Mesendoderm (in vitro differentiated cells): Measurements from ENCODE around the gene CCNYL1.

ENCODE experiments used
- DNase-seq: peaks from one replicate; pipeline ENCODE4 v3.0.0; 2013
- H2AK5ac ChIP-seq: 2 replicates; pipeline ENCODE4 v1.6.1; 2013; ENCODE audit warnings: low read length, inconsistent platforms
- H2BK120ac ChIP-seq: 2 replicates; pipeline ENCODE4 v1.6.1; 2013; ENCODE audit warnings: low read depth, mild to moderate bottlenecking, low read length, moderate library complexity, mixed read lengths
- H2BK15ac ChIP-seq: replicated peaks from 2 replicates; pipeline ENCODE4 v1.6.1; 2013; ENCODE audit warnings: low read depth, mild to moderate bottlenecking, moderate library complexity
- H2BK5ac ChIP-seq: 2 replicates; pipeline ENCODE4 v1.6.1; 2013; ENCODE audit warnings: low read length, inconsistent platforms
- H3K18ac ChIP-seq: 2 replicates; pipeline ENCODE4 v1.6.1; 2013; ENCODE audit warnings: mild to moderate bottlenecking, low read length, mixed read lengths
- H3K23ac ChIP-seq: one replicate; pipeline ENCODE4 v1.6.1; 2013; ENCODE audit warnings: low read length
- H3K27ac ChIP-seq: 2 replicates; pipeline ENCODE4 v1.5.1; 2013; ENCODE audit warnings: low read depth, mild to moderate bottlenecking, inconsistent platforms, low read length, moderate library complexity
- H3K27me3 ChIP-seq: 2 replicates; pipeline ENCODE4 v1.6.1; 2013; ENCODE audit warnings: low read length, control low read depth, mild to moderate bottlenecking, inconsistent platforms; ENCODE audit not compliant: insufficient read depth, poor library complexity
- H3K36me3 ChIP-seq: 2 replicates; pipeline ENCODE4 v1.6.1; 2013; ENCODE audit warnings: low read length, inconsistent platforms; ENCODE audit not compliant: control insufficient read depth, insufficient read depth
- H3K4ac ChIP-seq: one replicate; pipeline ENCODE4 v1.6.1; 2013; ENCODE audit warnings: low read depth, mild to moderate bottlenecking, low read length, moderate library complexity
- H3K4me1 ChIP-seq: 2 replicates; pipeline ENCODE4 v1.6.1; 2013; ENCODE audit warnings: low read depth, low read length, inconsistent platforms; ENCODE audit not compliant: control insufficient read depth
- H3K4me2 ChIP-seq: 2 replicates; pipeline ENCODE4 v1.6.1; 2013; ENCODE audit warnings: low read length
- H3K4me3 ChIP-seq: 2 replicates; pipeline ENCODE4 v1.5.1; 2013; ENCODE audit warnings: mild to moderate bottlenecking, low read length
- H3K56ac ChIP-seq: one replicate; pipeline ENCODE4 v1.6.1; 2013; ENCODE audit warnings: low read length
- H3K79me1 ChIP-seq: 2 replicates; pipeline ENCODE4 v1.6.1; 2013; ENCODE audit warnings: low read length, inconsistent platforms
- H3K79me2 ChIP-seq: 2 replicates; pipeline ENCODE4 v1.6.1; 2013; ENCODE audit warnings: mild to moderate bottlenecking, low read length; ENCODE audit not compliant: control insufficient read depth, insufficient read depth
- H3K9ac ChIP-seq: 2 replicates; pipeline ENCODE4 v1.6.1; 2013; ENCODE audit warnings: low read length, inconsistent platforms
- H4K5ac ChIP-seq: one replicate; pipeline ENCODE4 v1.6.1; 2013; ENCODE audit warnings: low read length
- H4K8ac ChIP-seq: one replicate; pipeline ENCODE4 v1.6.1; 2013; ENCODE audit warnings: low read depth, mild to moderate bottlenecking, control low read depth, low read length, moderate library complexity
- WGBS: extraction: QIAGEN DNeasy Blood & Tissue Kit; methylation state at CpG from one replicate; pipeline ENCODE4 v1.1.7; 2013; ENCODE audit warnings: low lambda C conversion rate, missing lambda C conversion rate; ENCODE audit not compliant: insufficient coverage; ENCODE audit errors: extremely low coverage; 5-methylcytosine and 5-hydroxymethylcytosine counted together

Gene CCNYL1

DNA sequence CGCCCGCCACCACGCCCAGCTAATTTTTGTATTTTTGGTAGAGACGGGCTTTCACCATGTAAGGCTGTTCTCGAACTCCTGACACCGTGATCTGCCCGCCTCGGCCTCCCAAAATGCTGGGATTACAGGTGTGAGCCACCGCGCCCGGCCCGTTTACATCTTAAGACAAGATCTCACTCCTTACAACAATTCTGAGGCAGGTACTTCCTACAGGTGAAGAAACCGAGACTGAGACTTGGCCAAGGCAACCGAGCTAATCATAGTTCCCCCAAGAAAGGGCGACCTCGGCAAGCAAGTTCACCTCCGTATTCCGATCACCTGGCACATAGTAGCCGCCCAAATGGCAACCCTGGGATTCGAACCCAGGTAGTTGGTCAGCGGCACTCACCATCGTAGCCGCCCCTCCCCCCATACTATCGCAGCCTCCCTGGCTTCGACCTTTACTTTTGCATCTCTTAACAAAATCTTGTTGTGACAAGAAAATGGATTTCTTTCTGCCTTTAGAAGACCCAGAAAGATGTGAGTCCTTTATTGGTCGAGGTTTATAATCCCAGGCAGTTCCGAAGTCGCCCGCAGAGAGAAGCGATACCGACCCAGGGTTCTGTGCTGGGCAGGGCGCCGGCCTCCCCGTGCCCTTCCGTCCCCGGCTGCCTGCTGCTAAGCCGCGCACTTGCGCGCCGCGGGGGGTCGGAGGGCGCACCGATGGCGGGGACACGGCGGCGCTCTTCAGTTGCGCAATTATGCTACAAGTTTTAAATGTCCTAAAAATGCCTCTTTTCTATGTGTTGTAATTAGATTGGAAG is 59.4 kb downstream of the CCNYL1 start:
- Histone ChIP-seq H3K9ac (peak overlapping the region; percentile 11), H3K4ac (no peak overlapping the region), H2BK120ac (no peak overlapping the region), H3K27me3 (no peaks in the 10 kb centered on the region), H3K79me2 (peaks cover 31% of the 10 kb centered on the region), H3K4me2 (peak overlapping the region; percentile 70), H3K23ac (no peak overlapping the region), H4K8ac (no peak overlapping the region), H3K56ac (peak overlapping the region; percentile 67), H4K5ac (no peak overlapping the region), H3K27ac (no peak overlapping the region), H3K18ac (peak overlapping the region; percentile 20), H3K4me1 (peaks cover 8% of the 10 kb centered on the region), H3K79me1 (peaks cover 7% of the 10 kb centered on the region), H3K36me3 (peaks cover 3% of the 10 kb centered on the region), H2BK15ac (no peak overlapping the region), H2AK5ac (no peak overlapping the region), H3K4me3 (peak overlapping the region; percentile 12), H2BK5ac (no peak overlapping the region)
- peak; percentile 38 for DNase-seq
- no CpG with 5 or more reads among the region's 50 CpGs for WGBS

DNA sequence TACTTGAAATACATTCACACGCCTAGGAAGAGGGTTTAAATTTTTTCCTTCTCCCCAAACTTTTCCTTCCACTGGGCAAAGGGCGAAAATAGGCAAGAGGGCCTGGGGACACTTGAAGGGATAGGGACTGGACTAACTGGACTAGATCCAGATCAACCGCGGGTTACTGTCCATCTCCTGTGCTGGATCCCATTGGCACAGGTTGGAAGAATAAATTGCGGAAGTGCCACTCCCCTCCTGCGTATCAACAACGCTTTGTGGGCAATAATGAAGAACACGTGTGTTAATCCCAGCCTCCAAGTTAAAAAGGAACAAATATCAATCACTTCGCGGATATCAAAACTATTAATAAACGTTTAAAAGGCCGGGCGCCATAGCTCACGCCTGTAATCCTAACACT is 60.0 kb downstream of the CCNYL1 start:
- Histone ChIP-seq H3K27ac (no peak overlapping the region), H2BK120ac (no peak overlapping the region), H3K79me2 (peaks cover 28% of the 10 kb centered on the region), H2AK5ac (no peak overlapping the region), H3K36me3 (peaks cover 3% of the 10 kb centered on the region), H3K27me3 (no peaks in the 10 kb centered on the region), H3K56ac (no peak overlapping the region), H3K23ac (no peak overlapping the region), H3K9ac (no peak overlapping the region), H3K4ac (no peak overlapping the region), H2BK5ac (no peak overlapping the region), H4K8ac (no peak overlapping the region), H4K5ac (no peak overlapping the region), H3K4me2 (no peak overlapping the region), H3K18ac (no peak overlapping the region), H2BK15ac (no peak overlapping the region), H3K4me3 (no peak overlapping the region), H3K4me1 (peaks cover 6% of the 10 kb centered on the region), H3K79me1 (peaks cover 5% of the 10 kb centered on the region)
- WGBS = no CpG with 5 or more reads among the region's 14 CpGs
- DNase-seq = no peak

DNA sequence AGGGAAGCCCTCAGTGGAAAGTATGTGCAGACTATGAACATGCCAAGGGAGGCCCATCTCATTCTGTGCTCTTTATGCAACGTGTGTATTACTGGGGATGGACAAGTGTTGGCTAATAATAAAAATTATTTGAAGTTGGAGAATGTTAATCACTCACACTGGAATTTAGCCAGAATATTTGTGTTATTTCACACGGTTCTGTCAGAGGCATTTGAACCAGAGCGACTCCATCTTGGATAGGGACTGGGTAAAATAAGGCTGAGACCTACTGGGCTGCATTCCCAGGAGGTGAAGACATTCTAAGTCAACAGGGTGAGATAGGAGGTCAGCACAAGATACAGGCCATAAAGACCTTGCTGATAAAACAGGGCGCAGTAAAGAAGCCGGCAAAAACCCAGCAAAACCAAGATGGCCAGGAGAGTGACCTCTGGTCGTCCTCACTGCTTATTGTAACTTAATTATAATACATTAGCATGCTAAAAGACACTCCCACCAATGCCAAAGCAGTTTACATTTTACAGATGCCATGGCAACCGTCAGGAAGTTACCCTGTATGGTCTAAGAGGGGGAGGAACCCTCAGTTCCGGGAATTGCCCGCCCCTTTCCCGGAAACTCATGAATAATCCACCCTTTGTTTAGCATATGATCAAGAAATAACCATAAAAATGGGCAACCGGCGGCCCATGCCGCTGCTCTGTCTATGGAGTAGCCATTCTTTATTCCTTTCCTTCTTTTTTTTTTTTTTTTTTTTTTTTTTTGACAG is 60.8 kb downstream of the CCNYL1 start:
- Histone ChIP-seq H2AK5ac (no peak overlapping the region), H3K79me1 (peaks cover 5% of the 10 kb centered on the region), H4K8ac (no peak overlapping the region), H3K27ac (no peak overlapping the region), H3K23ac (no peak overlapping the region), H3K4me3 (no peak overlapping the region), H3K27me3 (no peaks in the 10 kb centered on the region), H3K36me3 (peaks cover 3% of the 10 kb centered on the region), H3K4me1 (peaks cover 5% of the 10 kb centered on the region), H2BK120ac (no peak overlapping the region), H3K56ac (no peak overlapping the region), H3K79me2 (peaks cover 21% of the 10 kb centered on the region), H3K9ac (no peak overlapping the region), H2BK15ac (no peak overlapping the region), H3K18ac (peak overlapping the region; percentile 25), H3K4me2 (no peak overlapping the region), H2BK5ac (no peak overlapping the region), H3K4ac (no peak overlapping the region), H4K5ac (no peak overlapping the region)
- WGBS = no CpG with 5 or more reads among the region's 13 CpGs
- DNase-seq = peak; percentile 84

DNA sequence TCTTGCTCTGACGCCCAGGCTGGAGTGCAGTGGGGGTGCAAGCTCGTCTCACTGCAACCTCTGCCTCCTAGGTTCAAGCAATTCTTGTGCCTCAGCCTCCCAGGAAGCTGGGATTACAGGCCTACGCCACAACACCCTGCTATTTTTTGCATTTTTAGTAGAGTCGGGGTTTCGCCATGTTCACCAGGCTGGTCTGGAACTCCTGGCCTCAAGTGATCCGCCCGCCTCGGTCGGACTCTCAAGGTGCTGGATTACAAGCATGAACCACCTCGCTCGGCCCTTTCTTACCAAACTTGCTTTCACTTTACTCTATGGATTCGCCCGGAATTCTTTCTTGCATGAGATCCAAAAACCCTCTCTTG is 61.4 kb downstream of the CCNYL1 start:
- H3K4me2 ChIP-seq = no peak overlapping the region
- no peak for DNase-seq
- H3K18ac ChIP-seq = peak overlapping the region; percentile 25
- H2BK15ac ChIP-seq = no peak overlapping the region
- H3K79me2 ChIP-seq = peaks cover 16% of the 10 kb centered on the region
- no peak overlapping the region for H3K27ac ChIP-seq
- no peak overlapping the region for H2BK120ac ChIP-seq
- no peak overlapping the region for H4K5ac ChIP-seq
- no peaks in the 10 kb centered on the region for H3K79me1 ChIP-seq
- no peak overlapping the region for H3K23ac ChIP-seq
- no peak overlapping the region for H3K4me3 ChIP-seq
- H4K8ac ChIP-seq = no peak overlapping the region
- no CpG with 5 or more reads among the region's 13 CpGs for WGBS
- H3K56ac ChIP-seq = peak overlapping the region; percentile 7
- no peak overlapping the region for H2AK5ac ChIP-seq
- peak overlapping the region; percentile 18 for H3K4ac ChIP-seq
- no peak overlapping the region for H3K9ac ChIP-seq
- H3K4me1 ChIP-seq = no peaks in the 10 kb centered on the region
- no peak overlapping the region for H2BK5ac ChIP-seq
- H3K27me3 ChIP-seq = no peaks in the 10 kb centered on the region
- H3K36me3 ChIP-seq = no peaks in the 10 kb centered on the region

DNA sequence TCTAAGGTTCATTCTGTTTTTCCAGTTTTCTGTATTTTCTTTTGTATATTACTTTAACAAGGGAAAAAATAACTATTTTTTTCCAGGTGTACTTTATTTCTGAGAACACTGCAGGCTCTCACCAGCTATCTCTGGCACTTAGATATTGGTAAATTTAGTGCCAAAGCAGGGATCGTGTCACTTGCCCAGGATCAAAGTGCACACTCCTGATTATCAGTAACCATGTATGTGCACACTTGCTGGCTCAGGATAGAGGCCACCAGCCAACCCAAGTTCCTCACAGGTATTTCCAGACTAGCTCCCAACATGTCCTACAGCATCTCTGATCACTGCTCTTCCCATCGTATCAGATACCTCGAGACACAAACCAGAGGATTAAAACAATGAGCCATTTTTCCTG is 64.0 kb downstream of the CCNYL1 start:
- no peak overlapping the region for H3K4me3 ChIP-seq
- H3K27ac ChIP-seq = no peak overlapping the region
- no peak overlapping the region for H4K8ac ChIP-seq
- H2BK15ac ChIP-seq = no peak overlapping the region
- H3K27me3 ChIP-seq = no peaks in the 10 kb centered on the region
- H4K5ac ChIP-seq = no peak overlapping the region
- WGBS = no CpG with 5 or more reads among the region's 3 CpGs
- no peak overlapping the region for H3K4me2 ChIP-seq
- no peak overlapping the region for H3K4ac ChIP-seq
- H3K56ac ChIP-seq = no peak overlapping the region
- no peak overlapping the region for H3K23ac ChIP-seq
- no peak overlapping the region for H2AK5ac ChIP-seq
- no peak overlapping the region for H3K9ac ChIP-seq
- no peak overlapping the region for H3K18ac ChIP-seq
- no peak overlapping the region for H2BK5ac ChIP-seq
- DNase-seq = no peak
- H2BK120ac ChIP-seq = no peak overlapping the region
- H3K79me2 ChIP-seq = no peaks in the 10 kb centered on the region
- no peaks in the 10 kb centered on the region for H3K36me3 ChIP-seq
- peaks cover 2% of the 10 kb centered on the region for H3K4me1 ChIP-seq
- no peaks in the 10 kb centered on the region for H3K79me1 ChIP-seq
